Keratinocyte (primary cell): ENCODE results near the gene RRAS2. TPM values are rescaled to one million over a fixed set of nuclear protein-coding genes. Genes with fewer than 3 reads are reported as not detected.

Source experiments
- DNase-seq: peaks from one replicate; pipeline ENCODE4 v3.0.0-alpha.2; 2011; ENCODE audit warnings: low read depth, missing footprints, low spot score
- FAIRE-seq: peaks from 2 replicates; lab custom pipeline; 2011; peaks lifted over from hg19 to GRCh38; lab: Jason Lieb, UNC
- H2AFZ ChIP-seq: 2 replicates; pipeline ENCODE4 v1.6.0; 2012; ENCODE audit warnings: low read length, control low read depth, inconsistent platforms; ENCODE audit not compliant: control insufficient read depth
- H3K27ac ChIP-seq: 2 replicates; pipeline ENCODE4 v1.5.1; 2011; ENCODE audit warnings: low read length; ENCODE audit not compliant: control insufficient read depth, insufficient read depth
- H3K27me3 ChIP-seq: 3 replicates; pipeline ENCODE4 v1.6.0; 2011; ENCODE audit warnings: low read length; ENCODE audit not compliant: control insufficient read depth, insufficient read depth; ENCODE audit errors: extremely low read depth
- H3K36me3 ChIP-seq, 2 experiments: 2 replicates in 1 of 2; 3 replicates in 1 of 2; pipeline ENCODE4 v1.5.1; 2011; ENCODE audit warnings: low read length in 2 of 2, mild to moderate bottlenecking in 1 of 2; ENCODE audit not compliant: control insufficient read depth in 2 of 2, insufficient read depth in 2 of 2; ENCODE audit errors: extremely low read depth in 1 of 2
- H3K4me1 ChIP-seq: 3 replicates; pipeline ENCODE4 v1.5.1; 2011; ENCODE audit warnings: low read length; ENCODE audit not compliant: control insufficient read depth, insufficient read depth; ENCODE audit errors: extremely low read depth
- H3K4me2 ChIP-seq: 3 replicates; pipeline ENCODE4 v1.6.0; 2011; ENCODE audit warnings: low read depth, low read length; ENCODE audit not compliant: control insufficient read depth, insufficient read depth; ENCODE audit errors: extremely low read depth
- H3K4me3 ChIP-seq, 3 experiments: fragments of 200-600 bp in 1 of 3; sonication (generic) in 1 of 3; 2 replicates in 2 of 3; 3 replicates in 1 of 3; pipeline ENCODE4 v1.5.1; 2011 to 2016; ENCODE audit warnings: low read length in 3 of 3, mild to moderate bottlenecking in 3 of 3, control low read depth in 2 of 3, inconsistent platforms in 1 of 3, low read depth in 1 of 3, mixed read lengths in 1 of 3, mixed run types in 1 of 3, moderate library complexity in 1 of 3; ENCODE audit not compliant: control insufficient read depth in 2 of 3, insufficient read depth in 2 of 3; ENCODE audit errors: extremely low read depth in 1 of 3
- H3K79me2 ChIP-seq: 2 replicates; pipeline ENCODE4 v1.6.0; 2012; ENCODE audit warnings: low read length; ENCODE audit not compliant: control insufficient read depth, insufficient read depth
- H3K9ac ChIP-seq: 3 replicates; pipeline ENCODE4 v1.6.0; 2011; ENCODE audit warnings: low read length; ENCODE audit not compliant: control insufficient read depth, insufficient read depth; ENCODE audit errors: extremely low read depth
- H3K9me1 ChIP-seq: 3 replicates; pipeline ENCODE4 v1.6.0; 2011; ENCODE audit warnings: low read length; ENCODE audit not compliant: control insufficient read depth, insufficient read depth; ENCODE audit errors: extremely low read depth
- H3K9me3 ChIP-seq: 2 replicates; pipeline ENCODE4 v1.5.1; 2012; ENCODE audit warnings: low read depth, low read length; ENCODE audit not compliant: control insufficient read depth
- H4K20me1 ChIP-seq: 3 replicates; pipeline ENCODE4 v1.6.0; 2011; ENCODE audit warnings: low read length; ENCODE audit not compliant: control insufficient read depth, insufficient read depth; ENCODE audit errors: extremely low read depth
- EZH2 ChIP-seq: IDR thresholded peaks from one replicate; pipeline ENCODE4 v1.6.1; 2012; ENCODE audit warnings: inconsistent platforms, mild to moderate bottlenecking, low read length, moderate library complexity
- dilution Hi-C: fragments of 300-500 bp; cut with MboI; formaldehyde crosslinking; loops from one replicate; pipeline ENCODE4 v1.7.0; 2020; ENCODE audit warnings: low sequenced_read_pairs; ENCODE audit not compliant: extremely low pct_ligation_motif_present
- polyA plus RNA-seq, 5 experiments: library from polyadenylated mRNA; depleted of rRNA in 3 of 5; stranded (reverse) in 3 of 5; stranded (forward) in 1 of 5; unstranded in 1 of 5; fragments of >200 nt; gene quantifications; 1 replicate in 1 of 5; 2 replicates in 3 of 5; 3 replicates in 1 of 5; pipeline versions ENCODE4 v1.2.1 to v1.2.3, GENCODE V29; 2011 to 2012; ENCODE audit warnings: missing spikeins in 2 of 5, low read depth in 1 of 5, low replicate concordance in 1 of 5
- TF ChIP-seq, protein P1 (sequence below), 3 experiments: IDR thresholded peaks in 1 of 3; conservative IDR thresholded peaks in 1 of 3; optimal IDR thresholded peaks in 1 of 3; 2 replicates in 2 of 3; 3 replicates in 1 of 3; pipeline versions ENCODE3 to v1.5.1; 2011; ENCODE audit warnings: low read length in 3 of 3, mild to moderate bottlenecking in 3 of 3, moderate library complexity in 2 of 3, control low read depth in 1 of 3, inconsistent platforms in 1 of 3; ENCODE audit not compliant: insufficient read depth in 2 of 3; ENCODE audit errors: extremely low read depth in 1 of 3

Gene RRAS2
- polyA plus RNA-seq, 1 donor (not counting 4 experiments of a cell fraction or from before 2014, with no cell fraction given), result 99.3 TPM

DNA sequence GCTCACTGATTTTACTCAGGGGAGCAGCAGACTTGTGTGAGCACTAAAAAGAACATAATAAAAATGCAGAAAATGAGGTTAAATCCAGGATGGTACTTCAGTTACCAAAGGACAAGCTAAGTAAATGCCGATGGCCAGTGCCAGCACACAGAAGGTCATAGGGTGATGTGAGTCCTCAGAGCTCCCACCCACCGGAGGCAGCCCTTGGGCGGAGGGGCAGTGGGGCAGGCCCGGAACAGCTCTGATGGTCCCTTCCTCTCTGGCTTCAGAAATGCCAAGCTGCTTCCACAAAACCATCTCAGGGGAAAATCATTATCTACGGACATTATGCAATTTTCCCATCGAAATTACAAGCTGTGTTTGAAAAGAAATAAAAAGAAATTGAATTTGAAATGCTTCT is 124.5 kb downstream of the RRAS2 start:
- no peaks in the 10 kb centered on the region for H3K79me2 ChIP-seq
- H3K27me3 ChIP-seq, result peaks cover 46% of the 10 kb centered on the region
- dilution Hi-C loops, result loop anchor here (25.0 kb wide), 2 partner anchors 272 to 472 kb away; partner anchors contain the start of gene SPON1
- H3K9me1 ChIP-seq, result no peaks in the 10 kb centered on the region
- TF ChIP-seq, protein P1, sequence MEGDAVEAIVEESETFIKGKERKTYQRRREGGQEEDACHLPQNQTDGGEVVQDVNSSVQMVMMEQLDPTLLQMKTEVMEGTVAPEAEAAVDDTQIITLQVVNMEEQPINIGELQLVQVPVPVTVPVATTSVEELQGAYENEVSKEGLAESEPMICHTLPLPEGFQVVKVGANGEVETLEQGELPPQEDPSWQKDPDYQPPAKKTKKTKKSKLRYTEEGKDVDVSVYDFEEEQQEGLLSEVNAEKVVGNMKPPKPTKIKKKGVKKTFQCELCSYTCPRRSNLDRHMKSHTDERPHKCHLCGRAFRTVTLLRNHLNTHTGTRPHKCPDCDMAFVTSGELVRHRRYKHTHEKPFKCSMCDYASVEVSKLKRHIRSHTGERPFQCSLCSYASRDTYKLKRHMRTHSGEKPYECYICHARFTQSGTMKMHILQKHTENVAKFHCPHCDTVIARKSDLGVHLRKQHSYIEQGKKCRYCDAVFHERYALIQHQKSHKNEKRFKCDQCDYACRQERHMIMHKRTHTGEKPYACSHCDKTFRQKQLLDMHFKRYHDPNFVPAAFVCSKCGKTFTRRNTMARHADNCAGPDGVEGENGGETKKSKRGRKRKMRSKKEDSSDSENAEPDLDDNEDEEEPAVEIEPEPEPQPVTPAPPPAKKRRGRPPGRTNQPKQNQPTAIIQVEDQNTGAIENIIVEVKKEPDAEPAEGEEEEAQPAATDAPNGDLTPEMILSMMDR (optimal IDR thresholded peaks at IDR 0.05 in 1 of 3, IDR thresholded peaks at IDR 0.05 in 1 of 3, conservative IDR thresholded peaks at IDR 0.05 in 1 of 3; ENCODE audit: extremely low read depth in 1 of 3, insufficient read depth in 2 of 3, low read length in 3 of 3), result no peak
- TF ChIP-seq EZH2, result no peak
- H3K9ac ChIP-seq, result no peak overlapping the region
- FAIRE-seq, result no peak
- H3K4me1 ChIP-seq, result no peaks in the 10 kb centered on the region
- no peak for DNase-seq
- H3K4me3 ChIP-seq, result no peak overlapping the region
- no peak overlapping the region for H3K4me2 ChIP-seq
- H3K9me3 ChIP-seq, result no peaks in the 10 kb centered on the region
- no peak overlapping the region for H2AFZ ChIP-seq
- H3K36me3 ChIP-seq, result no peaks in the 10 kb centered on the region
- no peaks in the 10 kb centered on the region for H4K20me1 ChIP-seq
- no peak overlapping the region for H3K27ac ChIP-seq

DNA sequence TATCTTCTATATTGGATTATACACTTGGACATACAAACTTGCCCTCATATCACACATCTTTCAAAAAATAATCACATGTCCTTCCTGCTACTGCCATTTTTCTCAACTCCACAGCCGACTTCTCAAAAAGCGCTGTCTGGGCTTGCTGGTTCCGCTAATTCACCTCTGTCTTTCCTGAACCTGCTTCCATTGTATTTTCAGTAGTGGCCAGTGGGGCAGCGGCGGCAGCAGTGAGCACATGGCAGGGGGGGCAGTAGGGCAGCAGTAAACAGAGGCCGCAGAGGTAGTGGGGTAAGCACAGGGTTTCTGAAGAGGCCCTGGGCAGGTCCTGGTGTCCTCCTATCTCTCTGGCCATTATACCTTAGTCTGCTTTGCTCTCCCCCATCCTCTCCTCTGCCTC is 126.3 kb downstream of the RRAS2 start:
- FAIRE-seq (no peak), DNase-seq (no peak)
- no peak overlapping the region for H3K4me3 ChIP-seq
- no peaks in the 10 kb centered on the region for H3K36me3 ChIP-seq
- dilution Hi-C loops, result loop anchor here (25.0 kb wide), 2 partner anchors 270 to 470 kb away; partner anchors contain the start of gene SPON1
- H3K27me3 ChIP-seq, result peaks cover 47% of the 10 kb centered on the region
- TF ChIP-seq, protein P1 (optimal IDR thresholded peaks at IDR 0.05 in 1 of 3, IDR thresholded peaks at IDR 0.05 in 1 of 3, conservative IDR thresholded peaks at IDR 0.05 in 1 of 3; ENCODE audit: extremely low read depth in 1 of 3, insufficient read depth in 2 of 3, low read length in 3 of 3), result peak; percentile 27 to 55 (median 41)
- TF ChIP-seq EZH2, result no peak
- H3K9ac ChIP-seq, result no peak overlapping the region
- H3K9me1 ChIP-seq, result no peaks in the 10 kb centered on the region
- H2AFZ ChIP-seq, result no peak overlapping the region
- H4K20me1 ChIP-seq, result no peaks in the 10 kb centered on the region
- no peaks in the 10 kb centered on the region for H3K9me3 ChIP-seq
- no peak overlapping the region for H3K4me2 ChIP-seq
- H3K79me2 ChIP-seq, result no peaks in the 10 kb centered on the region
- H3K4me1 ChIP-seq, result no peaks in the 10 kb centered on the region
- H3K27ac ChIP-seq, result no peak overlapping the region
